Nephron (organoid): ENCODE measurements around the gene ENO3.

Experiments
- H3K27ac Mint-ChIP-seq, 3 experiments: 2 replicates each; pipeline ENCODE4 v1.8.0; 2020; ENCODE audit warnings: mixed read lengths in 3 of 3, mild to moderate bottlenecking in 2 of 3, moderate library complexity in 1 of 3
- H3K27me3 Mint-ChIP-seq: 2 replicates; pipeline ENCODE4 v1.8.0; 2021; ENCODE audit warnings: low read depth, mild to moderate bottlenecking, moderate library complexity, mixed read lengths
- H3K36me3 Mint-ChIP-seq: 2 replicates; pipeline ENCODE4 v1.8.0; 2020; ENCODE audit warnings: low read depth, mixed read lengths
- H3K4me1 Mint-ChIP-seq: 2 replicates; pipeline ENCODE4 v1.8.0; 2020; ENCODE audit warnings: mixed read lengths
- H3K4me3 Mint-ChIP-seq, 3 experiments: 2 replicates each; pipeline ENCODE4 v1.8.0; 2020; ENCODE audit warnings: mild to moderate bottlenecking in 3 of 3, mixed read lengths in 3 of 3, moderate library complexity in 2 of 3
- H3K9me3 Mint-ChIP-seq: 2 replicates; pipeline ENCODE4 v1.8.0; 2020; ENCODE audit warnings: mixed read lengths
- CTCF ChIP-seq, 3 experiments: fragments of 200-600 bp; sonication (generic); IDR thresholded peaks; one replicate each; pipeline ENCODE4 v1.5.0; 2021; ENCODE audit warnings: antibody characterized with exemption in 3 of 3; ENCODE audit not compliant: unreplicated experiment in 3 of 3

The ENO3 gene

GRCh38 chr17:4968486-4969046 is 17.6 kb downstream of the ENO3 start:
- no peaks in the 10 kb centered on the region for H3K27me3 Mint-ChIP-seq
- H3K4me1 Mint-ChIP-seq, result peaks cover 29% of the 10 kb centered on the region
- H3K4me3 Mint-ChIP-seq, result no peak overlapping the region
- H3K9me3 Mint-ChIP-seq, result no peaks in the 10 kb centered on the region
- no peak for TF ChIP-seq CTCF (IDR thresholded peaks at IDR 0.05; ENCODE audit: unreplicated experiment in 3 of 3)
- H3K36me3 Mint-ChIP-seq, result peaks cover 22% of the 10 kb centered on the region
- no peak overlapping the region for H3K27ac Mint-ChIP-seq

DNA sequence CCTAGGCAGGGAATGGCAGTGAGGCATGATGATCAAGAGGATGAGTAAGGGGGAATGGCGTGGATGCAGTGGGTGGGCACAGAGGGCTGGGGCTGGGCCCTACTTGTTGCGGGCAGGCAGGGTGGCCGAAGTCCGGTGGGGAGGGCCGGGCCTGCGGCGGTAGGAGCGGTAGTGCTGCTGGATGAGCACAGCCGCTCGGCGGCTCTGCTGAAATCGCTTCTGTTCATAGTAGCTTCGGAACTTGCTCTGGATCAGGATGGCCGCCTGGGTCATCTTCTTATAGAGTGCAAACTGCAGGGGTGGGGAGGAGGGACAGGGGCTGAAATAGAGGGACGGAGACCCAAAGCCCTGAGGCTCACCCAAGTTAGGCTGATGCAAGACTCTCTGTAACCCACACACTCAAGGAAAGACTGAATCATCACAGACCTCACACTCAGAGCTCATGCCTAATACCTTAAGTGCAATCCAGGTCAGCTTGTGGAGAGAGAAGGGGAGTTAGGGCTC is 18.2 kb downstream of the ENO3 start:
- TF ChIP-seq CTCF (IDR thresholded peaks at IDR 0.05; ENCODE audit: unreplicated experiment in 3 of 3), result no peak
- no peaks in the 10 kb centered on the region for H3K9me3 Mint-ChIP-seq
- no peak overlapping the region for H3K27ac Mint-ChIP-seq
- H3K27me3 Mint-ChIP-seq, result no peaks in the 10 kb centered on the region
- peaks cover 26% of the 10 kb centered on the region for H3K36me3 Mint-ChIP-seq
- peaks cover 29% of the 10 kb centered on the region for H3K4me1 Mint-ChIP-seq
- H3K4me3 Mint-ChIP-seq, result no peak overlapping the region

DNA sequence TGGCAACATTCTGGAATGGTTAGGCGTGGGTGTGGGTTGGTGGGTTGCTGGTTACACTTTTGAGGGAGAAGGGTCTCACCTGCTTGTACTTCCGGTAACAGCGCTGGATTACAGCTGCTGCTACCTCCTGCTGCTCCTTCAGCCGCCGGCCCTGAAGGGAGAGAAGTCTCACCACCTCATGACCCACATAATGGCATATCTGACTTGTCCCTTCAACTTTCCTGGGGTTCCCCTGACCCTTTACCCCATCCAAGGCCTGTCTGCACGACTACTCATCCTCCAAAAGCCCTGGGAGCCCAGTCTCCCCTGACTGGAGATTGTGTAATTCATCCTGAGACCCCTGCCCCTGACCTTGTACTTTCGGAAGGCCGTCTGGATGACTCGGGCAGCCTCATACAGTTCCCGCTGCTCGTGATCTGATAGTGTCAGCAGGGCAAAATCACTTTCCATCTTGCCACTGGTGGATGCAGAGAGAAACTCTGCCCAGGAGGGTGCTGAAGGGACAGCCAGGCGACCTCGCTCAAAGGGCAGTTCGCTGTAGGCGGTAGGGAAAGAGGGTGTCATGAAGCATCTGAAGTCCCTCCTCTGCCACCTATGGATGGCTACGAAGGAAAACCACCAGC is 18.7 kb downstream of the ENO3 start:
- Mint-ChIP-seq H3K9me3 (no peaks in the 10 kb centered on the region), H3K27me3 (no peaks in the 10 kb centered on the region), H3K36me3 (peaks cover 31% of the 10 kb centered on the region), H3K4me1 (peaks cover 29% of the 10 kb centered on the region), H3K27ac (no peak overlapping the region), H3K4me3 (no peak overlapping the region)
- TF ChIP-seq CTCF (IDR thresholded peaks at IDR 0.05; ENCODE audit: unreplicated experiment in 3 of 3), result no peak

DNA sequence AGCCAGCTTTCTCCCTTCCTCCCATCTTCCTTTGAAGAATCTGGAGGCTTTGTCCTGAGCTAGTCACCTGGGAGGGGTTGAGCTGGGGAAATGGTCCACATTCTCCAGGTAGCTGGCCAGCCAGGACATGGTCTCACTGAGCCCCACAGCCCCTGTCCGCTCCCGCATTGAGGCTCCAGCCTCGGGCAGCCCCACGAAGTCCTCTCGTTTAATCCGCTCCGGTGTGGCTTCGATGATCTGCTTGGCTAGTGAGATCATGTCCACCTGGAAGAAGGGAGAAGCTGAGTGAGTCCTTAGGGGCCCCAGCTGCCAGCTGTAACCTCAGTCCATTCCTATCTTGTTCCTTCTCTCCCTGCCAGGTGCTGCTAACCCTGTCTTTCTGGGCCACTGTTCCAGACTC is 19.4 kb downstream of the ENO3 start:
- peak overlapping the region; percentile 70 to 82 (median 72) for H3K4me3 Mint-ChIP-seq
- peak overlapping the region in 2 of 3 experiments; percentile 62 to 76 for H3K27ac Mint-ChIP-seq
- H3K9me3 Mint-ChIP-seq, result no peaks in the 10 kb centered on the region
- H3K27me3 Mint-ChIP-seq, result no peaks in the 10 kb centered on the region
- H3K36me3 Mint-ChIP-seq, result peaks cover 30% of the 10 kb centered on the region
- TF ChIP-seq CTCF (IDR thresholded peaks at IDR 0.05; ENCODE audit: unreplicated experiment in 3 of 3), result no peak
- H3K4me1 Mint-ChIP-seq, result peaks cover 29% of the 10 kb centered on the region

GRCh38 chr17:4971826-4972225 is 20.9 kb downstream of the ENO3 start:
- no peak overlapping the region for H3K4me3 Mint-ChIP-seq
- H3K4me1 Mint-ChIP-seq, result peaks cover 22% of the 10 kb centered on the region
- no peak for TF ChIP-seq CTCF (IDR thresholded peaks at IDR 0.05; ENCODE audit: unreplicated experiment in 3 of 3)
- no peaks in the 10 kb centered on the region for H3K9me3 Mint-ChIP-seq
- no peaks in the 10 kb centered on the region for H3K27me3 Mint-ChIP-seq
- peaks cover 26% of the 10 kb centered on the region for H3K36me3 Mint-ChIP-seq
- H3K27ac Mint-ChIP-seq, result no peak overlapping the region

DNA sequence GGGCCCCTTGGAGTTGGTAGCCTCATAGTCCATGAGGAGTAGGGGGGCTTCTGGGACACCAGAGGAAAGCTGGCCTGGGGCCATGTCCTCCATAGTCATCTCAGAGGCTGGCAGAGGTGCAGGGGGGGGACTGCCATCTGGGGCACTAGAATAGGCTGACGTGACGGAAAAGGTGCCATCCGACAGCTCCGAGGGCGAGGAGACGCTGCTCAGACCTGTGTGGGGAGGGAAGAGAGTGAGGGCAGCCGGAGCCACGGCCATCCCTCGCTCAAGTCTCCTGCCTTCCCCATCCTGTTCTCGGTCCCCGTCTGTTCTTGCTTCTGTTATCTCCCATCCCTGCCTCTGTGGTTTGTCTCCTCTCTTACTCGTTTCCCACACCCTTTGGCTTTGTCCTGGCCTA is 21.4 kb downstream of the ENO3 start:
- no peaks in the 10 kb centered on the region for H3K9me3 Mint-ChIP-seq

More for the DNA sequence above, 21.4 kb downstream of the ENO3 start:
- peak overlapping the region in 2 of 3 experiments; percentile 31 to 55 for H3K4me3 Mint-ChIP-seq
- no peak overlapping the region for H3K27ac Mint-ChIP-seq
- no peaks in the 10 kb centered on the region for H3K27me3 Mint-ChIP-seq
- peaks cover 22% of the 10 kb centered on the region for H3K4me1 Mint-ChIP-seq
- no peak for TF ChIP-seq CTCF (IDR thresholded peaks at IDR 0.05; ENCODE audit: unreplicated experiment in 3 of 3)
- peaks cover 26% of the 10 kb centered on the region for H3K36me3 Mint-ChIP-seq
